SK-N-SH (cell line): ENCODE data around the gene CALCOCO1. TPM values are rescaled to one million over a fixed set of nuclear protein-coding genes. Genes with fewer than 3 reads are reported as not detected.

Source experiments
- CTCF ChIA-PET: fragments of 300-600, 350-600 bp; formaldehyde crosslinking; extraction: SDS; loops from one replicate; lab custom pipeline; 2021; lab: Yijun Ruan, JAX
- POLR2A ChIA-PET: fragments of 350-600 bp; sonication (Branson Sonifier 250); formaldehyde crosslinking; extraction: SDS; loops from one replicate; lab custom pipeline; 2020; ENCODE audit warnings: antibody characterized with exemption, inconsistent platforms; lab: Yijun Ruan, JAX
- DNase-seq: peaks from one replicate; pipeline ENCODE4 v3.0.0; 2012
- H2AFZ ChIP-seq: fragments of 200-600 bp; sonication (generic); 2 replicates; pipeline ENCODE4 v1.8.1; 2016; ENCODE audit warnings: antibody characterized with exemption, mild to moderate bottlenecking, low read depth
- H3F3A ChIP-seq: fragments of 200-600 bp; sonication (generic); replicated peaks from 2 replicates; pipeline ENCODE3; 2016; ENCODE audit warnings: antibody characterized with exemption, mild to moderate bottlenecking; ENCODE audit not compliant: insufficient read depth
- H3K27ac ChIP-seq, 2 experiments: fragments of 200-500 bp in 1 of 2; fragments of 200-600 bp in 1 of 2; sonication (Bioruptor generic) in 1 of 2; sonication (generic), shearing (Covaris generic) in 1 of 2; 2 replicates each; pipeline versions ENCODE4 v1.5.1 to v1.6.1; 2014 to 2016; ENCODE audit warnings: low read depth in 2 of 2, inconsistent platforms in 1 of 2, low read length in 1 of 2, mild to moderate bottlenecking in 1 of 2, mixed read lengths in 1 of 2
- H3K27me3 ChIP-seq: fragments of 200-600 bp; sonication (generic), shearing (Covaris generic); 2 replicates; pipeline ENCODE4 v1.6.1; 2016; ENCODE audit warnings: mixed run types; ENCODE audit not compliant: insufficient read depth
- H3K36me3 ChIP-seq, 2 experiments: fragments of 200-500 bp in 1 of 2; fragments of 200-600 bp in 1 of 2; sonication (Bioruptor generic) in 1 of 2; sonication (generic) in 1 of 2; replicated peaks in 1 of 2; 2 replicates each; pipeline versions ENCODE3 to v1.5.1; 2014 to 2016; ENCODE audit warnings: low read length in 1 of 2, mild to moderate bottlenecking in 1 of 2; ENCODE audit not compliant: insufficient read depth in 2 of 2, control insufficient read depth in 1 of 2
- H3K4me1 ChIP-seq, 2 experiments: fragments of 200-500 bp in 1 of 2; fragments of 200-600 bp in 1 of 2; sonication (Bioruptor generic) in 1 of 2; sonication (generic), shearing (Covaris generic) in 1 of 2; 2 replicates each; pipeline versions ENCODE4 v1.5.1 to v1.6.1; 2014 to 2016; ENCODE audit warnings: low read depth in 1 of 2, low read length in 1 of 2, mixed run types in 1 of 2; ENCODE audit not compliant: insufficient read depth in 2 of 2, control insufficient read depth in 1 of 2
- H3K4me2 ChIP-seq: fragments of 200-600 bp; sonication (generic), shearing (Covaris generic); 2 replicates; pipeline ENCODE4 v1.6.1; 2017; ENCODE audit warnings: mixed run types
- H3K4me3 ChIP-seq, 2 experiments: fragments of 200-500 bp in 1 of 2; fragments of 200-600 bp in 1 of 2; sonication (Bioruptor generic) in 1 of 2; sonication (generic), shearing (Covaris generic) in 1 of 2; 2 replicates each; pipeline versions ENCODE4 v1.5.1 to v1.8.1; 2014 to 2016; ENCODE audit warnings: low read depth in 2 of 2, inconsistent platforms in 1 of 2, low read length in 1 of 2, mild to moderate bottlenecking in 1 of 2, mixed read lengths in 1 of 2, moderate library complexity in 1 of 2
- H3K79me2 ChIP-seq: fragments of 200-600 bp; sonication (generic); 2 replicates; pipeline ENCODE4 v1.8.1; 2017; ENCODE audit warnings: mild to moderate bottlenecking; ENCODE audit not compliant: insufficient read depth
- H3K9ac ChIP-seq: fragments of 200-600 bp; sonication (generic); 2 replicates; pipeline ENCODE4 v1.6.1; 2017; ENCODE audit warnings: mixed run types
- H3K9me2 ChIP-seq: fragments of 200-600 bp; sonication (generic); 2 replicates; pipeline ENCODE4 v1.6.1; 2017; ENCODE audit warnings: mixed run types
- H3K9me3 ChIP-seq: fragments of 200-600 bp; sonication (generic); 2 replicates; pipeline ENCODE4 v1.6.1; 2017; ENCODE audit warnings: mixed run types, mild to moderate bottlenecking, moderate library complexity
- H4K20me1 ChIP-seq: fragments of 200-600 bp; sonication (generic); 2 replicates; pipeline ENCODE4 v1.6.1; 2017; ENCODE audit warnings: mild to moderate bottlenecking, mixed run types; ENCODE audit not compliant: insufficient read depth
- CHD2 ChIP-seq: fragments of 150-350 bp; IDR thresholded peaks from 2 replicates; pipeline ENCODE4 v1.6.1; 2018; ENCODE audit warnings: low read length; ENCODE audit not compliant: partially characterized antibody
- ELF1 ChIP-seq: IDR thresholded peaks from 2 replicates; pipeline ENCODE4 v1.4.0; 2012
- EZH2phosphoT487 ChIP-seq: fragments of 200-600 bp; sonication (generic); IDR thresholded peaks from 2 replicates; pipeline ENCODE4 v1.6.1; 2017; ENCODE audit warnings: low read depth, mixed run types, mild to moderate bottlenecking, antibody characterized with exemption, moderate library complexity, borderline replicate concordance
- MXI1 ChIP-seq: IDR thresholded peaks from 2 replicates; pipeline ENCODE4 v1.6.1; 2012; ENCODE audit warnings: mild to moderate bottlenecking, low read depth, low read length, improper control_type of control experiment
- SMC3 ChIP-seq: IDR thresholded peaks from 2 replicates; pipeline ENCODE4 v1.6.1; 2012; ENCODE audit warnings: low read depth, low read length, improper control_type of control experiment
- WGBS: methylation state at CpG from one replicate; pipeline ENCODE4 v1.1.6; 2017; ENCODE audit warnings: low lambda C conversion rate; 5-methylcytosine and 5-hydroxymethylcytosine counted together
- polyA plus RNA-seq, 3 experiments: library from polyadenylated mRNA; depleted of rRNA; stranded (reverse); fragments of >200 nt; gene quantifications; 2 replicates each; pipeline ENCODE4 v1.2.3, GENCODE V29; 2012
- TF ChIP-seq, protein P1 (sequence below): fragments of 150-350 bp; IDR thresholded peaks from 2 replicates; pipeline ENCODE4 v1.6.1; 2016; ENCODE audit warnings: mild to moderate bottlenecking, low read depth, low read length

CALCOCO1 gene
- polyA plus RNA-seq, 1 of the 3 experiments (the other 2 are of a cell fraction), result 72.1 TPM

- Histone ChIP-seq H2AFZ (no peak overlapping the region), H3K9ac (no peak overlapping the region), H3K27ac (no peak overlapping the region), H3K27me3 (peaks cover 87% of the 10 kb centered on the region), H3K4me3 (no peak overlapping the region), H4K20me1 (no peaks in the 10 kb centered on the region), H3K79me2 (no peaks in the 10 kb centered on the region), H3K4me1 (peaks cover 9 to 11% of the 10 kb centered on the region in 2 experiments; a peak in 1 of 4 replicates), H3K9me2 (no peaks in the 10 kb centered on the region), H3K4me2 (peak overlapping the region; percentile 74; the same call in 1 of the 2 replicates), H3F3A (no peaks in the 10 kb centered on the region), H3K36me3 (no peaks in the 10 kb centered on the region), H3K9me3 (no peaks in the 10 kb centered on the region)
- TF ChIP-seq SMC3 (no peak), ELF1 (no peak), EZH2phosphoT487 (no peak; the same call in 1 of the 2 replicates), MXI1 (no peak)
- TF ChIP-seq, protein P1, sequence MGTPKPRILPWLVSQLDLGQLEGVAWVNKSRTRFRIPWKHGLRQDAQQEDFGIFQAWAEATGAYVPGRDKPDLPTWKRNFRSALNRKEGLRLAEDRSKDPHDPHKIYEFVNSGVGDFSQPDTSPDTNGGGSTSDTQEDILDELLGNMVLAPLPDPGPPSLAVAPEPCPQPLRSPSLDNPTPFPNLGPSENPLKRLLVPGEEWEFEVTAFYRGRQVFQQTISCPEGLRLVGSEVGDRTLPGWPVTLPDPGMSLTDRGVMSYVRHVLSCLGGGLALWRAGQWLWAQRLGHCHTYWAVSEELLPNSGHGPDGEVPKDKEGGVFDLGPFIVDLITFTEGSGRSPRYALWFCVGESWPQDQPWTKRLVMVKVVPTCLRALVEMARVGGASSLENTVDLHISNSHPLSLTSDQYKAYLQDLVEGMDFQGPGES, result no peak
- ChIA-PET POLR2A (no interaction called here), CTCF (interaction anchor here (0.6 to 10.5 kb wide), 11 partner anchors 9 to 233 kb away, joined by 3 to 90 read pairs (median 3); partner anchors contain the start of gene HOXC10)
- WGBS, result 58% methylated on average over 13 of the region's 13 CpGs
- no peak for DNase-seq
These were observed 24.9 kb upstream of the CALCOCO1 start for GRCh38 chr12:53752192-53752601.

DNA sequence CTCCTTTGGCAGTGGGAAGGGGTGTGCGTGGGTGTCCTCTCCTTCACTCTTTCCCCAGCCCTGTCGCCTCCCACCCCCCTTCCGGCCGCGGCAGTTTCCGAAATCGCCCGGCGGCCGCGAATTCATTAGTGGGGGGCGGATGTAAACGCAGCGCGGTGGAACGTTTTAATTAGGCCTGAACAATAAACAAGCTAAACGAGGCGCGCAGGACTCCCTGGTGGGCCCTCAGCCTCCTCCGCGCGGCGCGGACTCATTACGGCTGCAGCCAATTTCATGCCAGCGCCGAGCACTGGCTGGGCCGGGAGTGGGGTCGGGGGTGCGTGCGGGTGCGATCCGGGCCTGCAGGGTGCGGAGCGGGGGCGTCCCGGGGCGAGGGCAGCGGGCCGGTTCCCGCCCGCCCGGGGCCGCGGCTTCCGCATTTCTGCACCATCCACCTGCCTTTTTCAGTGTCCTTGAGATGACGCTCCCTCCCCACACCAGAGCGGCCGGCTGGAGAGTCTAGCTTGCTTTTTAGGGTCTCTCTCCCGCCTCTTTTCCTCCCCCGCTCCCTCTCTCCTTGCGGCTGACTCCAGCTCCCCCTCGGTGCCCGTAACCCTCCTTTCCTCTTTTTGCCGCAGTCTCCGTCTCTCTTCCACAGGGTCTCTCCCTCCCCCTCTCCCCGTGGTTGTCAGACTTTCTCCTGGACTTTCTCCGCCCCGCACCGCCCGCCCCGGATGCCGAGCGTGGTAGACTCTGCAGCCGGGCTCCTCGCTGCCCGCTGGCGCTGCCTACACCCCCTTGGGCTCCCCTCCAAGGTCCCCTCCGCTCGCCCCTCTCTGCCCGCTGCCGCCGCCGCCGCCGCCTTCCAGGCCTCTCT, 24.3 kb upstream of the CALCOCO1 start, which contains the start of gene CISTR:
TSS of gene CISTR (minus strand) at position 644 of the 856 bp plus-strand sequence.
- Histone ChIP-seq H3K9me3 (no peaks in the 10 kb centered on the region), H3K9me2 (no peaks in the 10 kb centered on the region), H3K4me2 (peak within 1 kb of the TSS; percentile 74), H3K27me3 (peaks cover 90% of the 10 kb centered on the region), H3K27ac (no peak within 1 kb of the TSS), H3K4me3 (peak within 1 kb of the TSS; percentile 38 to 52), H3K4me1 (peaks cover 9 to 11% of the 10 kb centered on the region in 2 experiments; a peak in 1 of 4 replicates), H3K79me2 (no peaks in the 10 kb centered on the region), H3F3A (no peaks in the 10 kb centered on the region), H4K20me1 (no peaks in the 10 kb centered on the region), H3K36me3 (no peaks in the 10 kb centered on the region), H3K9ac (no peak within 1 kb of the TSS), H2AFZ (0 out of 2 replicates have a peak within 1 kb of the TSS, but pooled peaks have one; percentile 41)
- POLR2A ChIA-PET, result no interaction called here
- CTCF ChIA-PET, result interaction anchor here (0.7 to 10.5 kb wide), 10 partner anchors 8 to 209 kb away, joined by 3 to 90 read pairs (median 4); partner anchors contain the start of gene ATP5MC2
- 16% methylated on average over 56 of the region's 76 CpGs for WGBS
- DNase-seq, result peak; percentile 66
- TF ChIP-seq EZH2phosphoT487, result peak; percentile 77; the same call in 1 of the 2 replicates
- TF ChIP-seq CHD2, result no peak
